HFFc6 (cell line): ENCODE measurements around the gene LHX4. TPM values are rescaled to one million over a fixed set of nuclear protein-coding genes. Genes with fewer than 3 reads are reported as not detected.

Source experiments
- DNase-seq: peaks from one replicate; pipeline ENCODE4 v3.0.0-alpha.2; 2018
- H3K27ac Mint-ChIP-seq: 2 replicates; pipeline ENCODE4 v1.8.0; 2020; ENCODE audit warnings: mild to moderate bottlenecking, mixed read lengths
- H3K27me3 Mint-ChIP-seq: 2 replicates; pipeline ENCODE4 v1.8.0; 2021; ENCODE audit warnings: mild to moderate bottlenecking, moderate library complexity, mixed read lengths; ENCODE audit not compliant: insufficient read depth
- H3K36me3 Mint-ChIP-seq: 2 replicates; pipeline ENCODE4 v1.8.0; 2021; ENCODE audit warnings: low read depth, mixed read lengths
- H3K4me1 Mint-ChIP-seq: 2 replicates; pipeline ENCODE4 v1.8.0; 2020; ENCODE audit warnings: low read depth, mixed read lengths
- H3K4me3 Mint-ChIP-seq: 2 replicates; pipeline ENCODE4 v1.8.0; 2020; ENCODE audit warnings: mild to moderate bottlenecking, moderate library complexity, mixed read lengths
- H3K9me3 Mint-ChIP-seq: 2 replicates; pipeline ENCODE4 v1.8.0; 2020; ENCODE audit warnings: mild to moderate bottlenecking, mixed read lengths
- total RNA-seq, 6 experiments: library from RNA; stranded (reverse); fragmentation: NEBNext Ultra II Directional; extraction: Animal tissue kit (Norgen Biotek cat#: 25700); gene quantifications; 2 replicates in 1 of 6; 3 replicates in 5 of 6; pipeline ENCODE4 v1.2.3, GENCODE V29; 2021
- TF ChIP-seq, protein P1 (sequence below): fragments of 200-600 bp; sonication (generic); IDR thresholded peaks from 2 replicates; pipeline ENCODE4 v1.5.0; 2021; ENCODE audit warnings: antibody characterized with exemption, mild to moderate bottlenecking

The LHX4 gene
- total RNA-seq, 6 experiments from 2014 or later: 0.28 to 0.71 (median 0.41) TPM

- Mint-ChIP-seq H3K36me3 (no peaks in the 10 kb centered on the region), H3K9me3 (no peaks in the 10 kb centered on the region), H3K27ac (no peak overlapping the region), H3K4me3 (no peak overlapping the region), H3K4me1 (no peaks in the 10 kb centered on the region), H3K27me3 (peaks cover 28% of the 10 kb centered on the region)
- no peak for DNase-seq
- TF ChIP-seq, protein P1, sequence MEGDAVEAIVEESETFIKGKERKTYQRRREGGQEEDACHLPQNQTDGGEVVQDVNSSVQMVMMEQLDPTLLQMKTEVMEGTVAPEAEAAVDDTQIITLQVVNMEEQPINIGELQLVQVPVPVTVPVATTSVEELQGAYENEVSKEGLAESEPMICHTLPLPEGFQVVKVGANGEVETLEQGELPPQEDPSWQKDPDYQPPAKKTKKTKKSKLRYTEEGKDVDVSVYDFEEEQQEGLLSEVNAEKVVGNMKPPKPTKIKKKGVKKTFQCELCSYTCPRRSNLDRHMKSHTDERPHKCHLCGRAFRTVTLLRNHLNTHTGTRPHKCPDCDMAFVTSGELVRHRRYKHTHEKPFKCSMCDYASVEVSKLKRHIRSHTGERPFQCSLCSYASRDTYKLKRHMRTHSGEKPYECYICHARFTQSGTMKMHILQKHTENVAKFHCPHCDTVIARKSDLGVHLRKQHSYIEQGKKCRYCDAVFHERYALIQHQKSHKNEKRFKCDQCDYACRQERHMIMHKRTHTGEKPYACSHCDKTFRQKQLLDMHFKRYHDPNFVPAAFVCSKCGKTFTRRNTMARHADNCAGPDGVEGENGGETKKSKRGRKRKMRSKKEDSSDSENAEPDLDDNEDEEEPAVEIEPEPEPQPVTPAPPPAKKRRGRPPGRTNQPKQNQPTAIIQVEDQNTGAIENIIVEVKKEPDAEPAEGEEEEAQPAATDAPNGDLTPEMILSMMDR: no peak
These were observed 25.7 kb downstream of the LHX4 start for GRCh38 chr1:180255536-180256340.

GRCh38 chr1:180256341-180257027 is 26.4 kb downstream of the LHX4 start:
- Mint-ChIP-seq H3K36me3 (no peaks in the 10 kb centered on the region), H3K27me3 (peaks cover 24% of the 10 kb centered on the region), H3K4me1 (no peaks in the 10 kb centered on the region), H3K4me3 (no peak overlapping the region), H3K9me3 (no peaks in the 10 kb centered on the region), H3K27ac (no peak overlapping the region)
- DNase-seq: no peak
- TF ChIP-seq, protein P1: no peak

DNA sequence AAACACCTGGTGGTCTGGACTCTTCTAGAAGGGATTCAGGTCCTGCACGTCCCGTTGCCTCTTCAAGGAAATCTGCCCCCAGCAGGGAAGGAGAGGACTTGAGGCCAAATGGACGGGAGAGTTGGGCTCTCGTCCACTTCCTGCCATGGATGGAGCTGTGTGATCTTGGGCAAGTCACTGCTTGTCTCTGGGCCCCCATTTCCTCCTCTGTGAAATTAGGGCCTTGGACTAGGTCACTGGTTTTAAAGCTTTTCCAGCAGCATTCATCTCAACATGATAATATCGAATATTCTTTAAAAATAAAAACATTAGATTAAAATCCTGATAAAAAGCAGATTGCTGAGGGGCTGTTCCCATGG is 26.9 kb downstream of the LHX4 start:
- no peaks in the 10 kb centered on the region for H3K36me3 Mint-ChIP-seq
- no peak overlapping the region for H3K27ac Mint-ChIP-seq
- no peak for DNase-seq
- TF ChIP-seq, protein P1: no peak
- no peak overlapping the region for H3K4me3 Mint-ChIP-seq
- no peaks in the 10 kb centered on the region for H3K9me3 Mint-ChIP-seq
- no peaks in the 10 kb centered on the region for H3K4me1 Mint-ChIP-seq
- peaks cover 24% of the 10 kb centered on the region for H3K27me3 Mint-ChIP-seq

GRCh38 chr1:180257486-180257885 is 27.4 kb downstream of the LHX4 start:
- Mint-ChIP-seq H3K27ac (no peak overlapping the region), H3K4me3 (no peak overlapping the region), H3K27me3 (peaks cover 27% of the 10 kb centered on the region), H3K4me1 (no peaks in the 10 kb centered on the region), H3K36me3 (no peaks in the 10 kb centered on the region), H3K9me3 (no peaks in the 10 kb centered on the region)
- no peak for DNase-seq
- TF ChIP-seq, protein P1: no peak

DNA sequence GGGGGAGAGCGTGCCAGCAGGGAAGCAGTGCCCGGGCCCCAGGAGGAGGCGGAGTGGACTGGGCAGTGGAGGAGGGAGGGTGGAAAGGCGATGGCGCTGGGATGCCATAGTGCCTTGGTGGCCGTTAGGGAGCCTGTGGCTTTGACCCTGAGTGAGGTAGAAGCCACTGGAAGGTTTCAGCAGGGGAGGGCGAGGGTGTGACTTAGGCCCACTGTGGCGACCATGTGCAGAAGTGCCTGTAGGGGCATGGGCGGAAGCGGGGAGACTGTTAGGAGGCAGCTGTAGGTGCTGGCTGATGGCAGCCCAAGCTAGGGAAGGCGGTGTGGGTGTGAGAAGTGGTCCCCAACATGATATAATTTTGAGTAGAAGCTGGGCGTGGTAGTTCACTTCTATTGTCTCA is 28.2 kb downstream of the LHX4 start:
- Mint-ChIP-seq H3K9me3 (no peaks in the 10 kb centered on the region), H3K27ac (no peak overlapping the region), H3K4me3 (no peak overlapping the region), H3K36me3 (no peaks in the 10 kb centered on the region), H3K27me3 (peaks cover 27% of the 10 kb centered on the region), H3K4me1 (no peaks in the 10 kb centered on the region)
- TF ChIP-seq, protein P1: no peak
- DNase-seq: no peak
